Mesothelial cell of epicardium (in vitro differentiated cells): ENCODE data around the gene OCSTAMP. TPM values are rescaled to one million over a fixed set of nuclear protein-coding genes. Genes with fewer than 3 reads are reported as not detected.

Experiments used
- DNase-seq, 2 experiments: peaks; one replicate each; pipeline ENCODE4 v3.0.0; 2021; ENCODE audit warnings: low spot score in 2 of 2; ENCODE audit not compliant: unreplicated experiment in 2 of 2
- H3K27ac Mint-ChIP-seq: 2 replicates; pipeline ENCODE4 v1.8.0; 2021; ENCODE audit warnings: mixed read lengths
- H3K27me3 Mint-ChIP-seq: 2 replicates; pipeline ENCODE4 v1.8.0; 2021; ENCODE audit warnings: low read depth, mixed read lengths
- H3K36me3 Mint-ChIP-seq: 2 replicates; pipeline ENCODE4 v1.8.0; 2021; ENCODE audit warnings: mixed read lengths
- H3K4me1 Mint-ChIP-seq: 2 replicates; pipeline ENCODE4 v1.8.0; 2021; ENCODE audit warnings: mixed read lengths
- H3K4me3 Mint-ChIP-seq: 2 replicates; pipeline ENCODE4 v1.8.0; 2021; ENCODE audit warnings: mild to moderate bottlenecking, moderate library complexity, mixed read lengths
- H3K9me3 Mint-ChIP-seq: 2 replicates; pipeline ENCODE4 v1.8.0; 2021; ENCODE audit warnings: mixed read lengths
- total RNA-seq: library from RNA; stranded (reverse); gene quantifications from 3 replicates; pipeline ENCODE4 v1.2.1, GENCODE V29; 2021
- TF ChIP-seq, protein P1 (sequence below): fragments of 200-600 bp; sonication (generic); IDR thresholded peaks from one replicate; pipeline ENCODE4 v1.5.0; 2021; ENCODE audit warnings: antibody characterized with exemption; ENCODE audit not compliant: unreplicated experiment

Gene OCSTAMP
- total RNA-seq, 1 donor from 2014 or later: not detected

DNA sequence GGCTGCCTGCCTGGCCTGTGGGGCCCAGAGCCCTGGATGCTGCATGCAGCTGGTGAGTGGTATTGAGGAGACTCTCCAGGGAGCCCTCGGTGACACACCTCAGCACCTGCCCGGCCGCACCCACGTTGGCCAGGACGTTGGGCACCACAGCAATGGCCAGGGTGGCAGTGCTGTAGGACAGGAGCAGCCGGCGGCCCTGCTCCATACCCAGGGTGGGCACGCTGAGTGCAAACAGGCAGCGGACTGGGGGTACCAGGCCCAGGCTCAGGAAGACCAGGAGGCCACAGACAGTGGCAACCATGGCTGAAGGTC, 4.7 kb downstream of the OCSTAMP start:
- DNase-seq: no peak
- no peak overlapping the region for H3K4me3 Mint-ChIP-seq
- TF ChIP-seq, protein P1, sequence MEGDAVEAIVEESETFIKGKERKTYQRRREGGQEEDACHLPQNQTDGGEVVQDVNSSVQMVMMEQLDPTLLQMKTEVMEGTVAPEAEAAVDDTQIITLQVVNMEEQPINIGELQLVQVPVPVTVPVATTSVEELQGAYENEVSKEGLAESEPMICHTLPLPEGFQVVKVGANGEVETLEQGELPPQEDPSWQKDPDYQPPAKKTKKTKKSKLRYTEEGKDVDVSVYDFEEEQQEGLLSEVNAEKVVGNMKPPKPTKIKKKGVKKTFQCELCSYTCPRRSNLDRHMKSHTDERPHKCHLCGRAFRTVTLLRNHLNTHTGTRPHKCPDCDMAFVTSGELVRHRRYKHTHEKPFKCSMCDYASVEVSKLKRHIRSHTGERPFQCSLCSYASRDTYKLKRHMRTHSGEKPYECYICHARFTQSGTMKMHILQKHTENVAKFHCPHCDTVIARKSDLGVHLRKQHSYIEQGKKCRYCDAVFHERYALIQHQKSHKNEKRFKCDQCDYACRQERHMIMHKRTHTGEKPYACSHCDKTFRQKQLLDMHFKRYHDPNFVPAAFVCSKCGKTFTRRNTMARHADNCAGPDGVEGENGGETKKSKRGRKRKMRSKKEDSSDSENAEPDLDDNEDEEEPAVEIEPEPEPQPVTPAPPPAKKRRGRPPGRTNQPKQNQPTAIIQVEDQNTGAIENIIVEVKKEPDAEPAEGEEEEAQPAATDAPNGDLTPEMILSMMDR: no peak
- H3K36me3 Mint-ChIP-seq: no peaks in the 10 kb centered on the region
- no peaks in the 10 kb centered on the region for H3K9me3 Mint-ChIP-seq
- no peak overlapping the region for H3K27ac Mint-ChIP-seq
- peaks cover 10% of the 10 kb centered on the region for H3K27me3 Mint-ChIP-seq
- H3K4me1 Mint-ChIP-seq: no peaks in the 10 kb centered on the region

DNA sequence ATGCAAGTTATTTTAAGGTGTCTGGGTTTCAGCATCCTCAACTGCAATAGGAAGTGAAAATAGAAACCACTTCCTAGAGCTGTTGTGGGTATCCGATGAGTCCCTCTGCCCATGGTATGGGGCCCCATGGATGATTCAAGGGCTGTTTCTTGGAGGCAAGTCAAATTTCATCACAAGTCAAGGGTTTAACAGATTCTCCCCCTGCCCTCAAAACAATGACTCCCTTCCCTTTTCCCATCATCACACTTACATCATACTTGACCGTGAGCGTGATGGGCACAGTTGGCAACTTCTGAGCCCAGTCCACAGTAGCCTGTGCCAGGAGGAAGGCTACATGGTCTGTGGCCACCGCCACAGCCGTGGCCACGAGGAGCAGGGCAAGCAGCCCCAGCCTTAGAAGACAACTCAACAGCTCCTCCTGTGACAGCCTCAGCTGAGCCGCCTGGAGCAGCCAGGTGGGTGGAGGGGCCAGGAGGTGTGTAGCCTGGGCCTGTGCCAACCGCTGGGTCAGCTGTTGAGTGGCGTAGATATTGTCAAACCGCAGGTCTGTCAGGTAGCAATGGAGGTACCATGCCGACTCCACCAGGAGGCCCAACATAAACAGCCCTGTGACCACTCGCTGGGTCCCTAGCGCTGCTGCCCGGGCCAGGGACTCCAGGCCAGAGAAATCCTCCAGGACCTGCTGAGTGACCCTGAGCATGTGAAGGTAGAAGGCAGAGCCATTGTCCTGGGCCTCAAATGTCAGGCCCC, 5.2 kb downstream of the OCSTAMP start:
- no peak overlapping the region for H3K4me3 Mint-ChIP-seq
- no peaks in the 10 kb centered on the region for H3K36me3 Mint-ChIP-seq
- peaks cover 10% of the 10 kb centered on the region for H3K27me3 Mint-ChIP-seq
- no peaks in the 10 kb centered on the region for H3K9me3 Mint-ChIP-seq
- H3K4me1 Mint-ChIP-seq: no peaks in the 10 kb centered on the region
- no peak overlapping the region for H3K27ac Mint-ChIP-seq
- DNase-seq: no peak
- TF ChIP-seq, protein P1: no peak

DNA sequence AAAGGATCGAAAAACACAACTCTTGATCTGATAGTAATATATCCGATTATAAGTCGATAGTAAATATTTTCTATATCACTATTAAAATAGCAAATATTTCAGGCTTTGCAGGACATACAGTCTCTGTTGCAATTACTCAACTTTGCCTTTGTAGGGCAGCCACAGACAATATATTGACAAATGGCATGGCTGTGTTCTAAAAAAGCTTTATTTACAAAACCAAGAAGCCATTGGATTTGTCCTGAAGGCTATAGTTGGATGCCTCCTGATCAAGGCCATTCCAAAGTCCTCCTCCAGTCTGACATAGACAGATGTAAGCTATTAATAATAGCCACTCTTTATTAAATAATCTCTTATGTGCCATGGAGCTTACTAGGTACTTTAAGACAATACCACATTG, 5.9 kb downstream of the OCSTAMP start:
- H3K36me3 Mint-ChIP-seq: no peaks in the 10 kb centered on the region
- no peaks in the 10 kb centered on the region for H3K9me3 Mint-ChIP-seq
- H3K27ac Mint-ChIP-seq: no peak overlapping the region
- peaks cover 16% of the 10 kb centered on the region for H3K27me3 Mint-ChIP-seq
- DNase-seq: no peak
- no peaks in the 10 kb centered on the region for H3K4me1 Mint-ChIP-seq
- TF ChIP-seq, protein P1: no peak
- H3K4me3 Mint-ChIP-seq: no peak overlapping the region

DNA sequence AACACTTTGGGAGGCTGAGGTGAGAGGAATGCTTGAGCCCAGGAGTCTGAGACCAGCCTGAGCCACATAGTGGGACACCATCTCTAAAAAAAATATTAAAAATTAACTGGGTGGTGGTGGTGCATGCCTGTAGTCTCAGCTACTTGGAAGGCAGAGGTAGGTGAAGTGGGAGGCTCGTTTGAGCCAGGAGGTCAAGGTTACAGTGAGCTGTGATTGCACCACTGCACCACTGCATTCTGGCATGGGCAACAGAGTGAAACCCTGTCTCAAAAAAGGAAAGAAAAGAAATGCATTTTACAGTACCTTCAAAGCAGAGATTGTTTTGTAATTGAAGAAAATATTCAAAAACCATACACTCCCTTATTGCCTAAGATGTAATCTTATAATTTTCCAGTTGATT, 6.5 kb downstream of the OCSTAMP start:
- Mint-ChIP-seq H3K4me3 (no peak overlapping the region), H3K4me1 (no peaks in the 10 kb centered on the region), H3K36me3 (no peaks in the 10 kb centered on the region), H3K27me3 (peaks cover 22% of the 10 kb centered on the region), H3K9me3 (no peaks in the 10 kb centered on the region), H3K27ac (no peak overlapping the region)
- DNase-seq: no peak
- TF ChIP-seq, protein P1: no peak

DNA sequence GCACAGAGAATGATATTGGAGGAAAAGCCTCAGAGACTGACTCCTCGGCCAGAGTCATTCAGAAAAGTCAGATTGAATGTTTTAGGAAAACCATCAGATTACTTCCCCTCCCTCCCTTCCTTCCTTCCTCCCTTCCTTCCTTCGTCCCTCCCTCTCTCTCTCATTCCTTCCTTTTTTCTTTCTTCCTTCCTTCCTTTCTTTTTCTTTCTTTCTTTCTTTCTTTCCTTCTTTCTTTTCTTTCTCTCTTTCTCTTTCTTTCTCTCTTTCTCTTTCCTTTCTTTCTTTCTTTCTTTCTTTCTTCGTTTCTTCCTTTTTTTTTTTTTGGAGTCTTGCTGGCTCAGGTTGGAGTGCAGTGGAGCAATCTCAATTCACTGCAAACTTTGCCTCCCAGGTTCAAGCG, 7.4 kb downstream of the OCSTAMP start:
- H3K27me3 Mint-ChIP-seq: peaks cover 32% of the 10 kb centered on the region
- no peaks in the 10 kb centered on the region for H3K4me1 Mint-ChIP-seq
- no peak for DNase-seq
- H3K4me3 Mint-ChIP-seq: no peak overlapping the region
- H3K27ac Mint-ChIP-seq: no peak overlapping the region
- TF ChIP-seq, protein P1: no peak
- no peaks in the 10 kb centered on the region for H3K9me3 Mint-ChIP-seq
- H3K36me3 Mint-ChIP-seq: no peaks in the 10 kb centered on the region
